GM19043 (cell line): ENCODE measurements around the gene RBM10.

Experiments
- ATAC-seq: cut with Tn5 transposase; IDR thresholded peaks from one replicate; pipeline ENCODE4 v1.9.1; 2021; ENCODE audit warnings: low read depth; ENCODE audit not compliant: unreplicated experiment

RBM10 gene

GRCh38 chrX:47146936-47147859, 2.2 kb downstream of the RBM10 start:
- ATAC-seq = no peak

- no peak for ATAC-seq
These were observed 3.9 kb downstream of the RBM10 start for GRCh38 chrX:47148946-47149345.

- ATAC-seq = no peak
These were observed 6.4 kb downstream of the RBM10 start for GRCh38 chrX:47151435-47151834.

- ATAC-seq = no peak
These were observed 11.8 kb downstream of the RBM10 start for GRCh38 chrX:47156611-47157520.

- no peak for ATAC-seq
These were observed 13.1 kb downstream of the RBM10 start for GRCh38 chrX:47158131-47158530.

- no peak for ATAC-seq
These were observed 13.8 kb downstream of the RBM10 start for GRCh38 chrX:47158781-47159180.

GRCh38 chrX:47160781-47161180, 15.8 kb downstream of the RBM10 start:
- ATAC-seq = no peak

- no peak for ATAC-seq
These were observed 18.0 kb downstream of the RBM10 start for GRCh38 chrX:47162927-47163583.

GRCh38 chrX:47164420-47164819, 19.4 kb downstream of the RBM10 start:
- ATAC-seq = no peak

- no peak for ATAC-seq
These were observed 21.1 kb downstream of the RBM10 start for GRCh38 chrX:47166126-47166525.

- no peak for ATAC-seq
These were observed 23.6 kb downstream of the RBM10 start for GRCh38 chrX:47168495-47169073.

- ATAC-seq = no peak
These were observed 24.3 kb downstream of the RBM10 start for GRCh38 chrX:47169273-47169672.

- no peak for ATAC-seq
These were observed 24.9 kb downstream of the RBM10 start for GRCh38 chrX:47169726-47170515.

- ATAC-seq = no peak
These were observed 26.1 kb downstream of the RBM10 start for GRCh38 chrX:47170861-47171692.

GRCh38 chrX:47171996-47172395, 27.0 kb downstream of the RBM10 start:
- no peak for ATAC-seq

- no peak for ATAC-seq
These were observed 27.5 kb downstream of the RBM10 start for GRCh38 chrX:47172549-47172948.

- ATAC-seq = no peak
These were observed 28.2 kb downstream of the RBM10 start for GRCh38 chrX:47172971-47173792.

- ATAC-seq = no peak
These were observed 29.4 kb downstream of the RBM10 start for GRCh38 chrX:47174376-47174775.
